Measurements from ENCODE around the gene TMEM119. TPM values are rescaled to one million over a fixed set of nuclear protein-coding genes. Genes with fewer than 3 reads are reported as not detected.

The TMEM119 gene
- total RNA-seq, 1 donor from 2014 or later: 27.2 TPM

GRCh38 chr12:108573317-108573716 is 24.6 kb downstream of the TMEM119 start:
- no peak overlapping the region for H3K4me3 Mint-ChIP-seq
- TF ChIP-seq, protein P1, sequence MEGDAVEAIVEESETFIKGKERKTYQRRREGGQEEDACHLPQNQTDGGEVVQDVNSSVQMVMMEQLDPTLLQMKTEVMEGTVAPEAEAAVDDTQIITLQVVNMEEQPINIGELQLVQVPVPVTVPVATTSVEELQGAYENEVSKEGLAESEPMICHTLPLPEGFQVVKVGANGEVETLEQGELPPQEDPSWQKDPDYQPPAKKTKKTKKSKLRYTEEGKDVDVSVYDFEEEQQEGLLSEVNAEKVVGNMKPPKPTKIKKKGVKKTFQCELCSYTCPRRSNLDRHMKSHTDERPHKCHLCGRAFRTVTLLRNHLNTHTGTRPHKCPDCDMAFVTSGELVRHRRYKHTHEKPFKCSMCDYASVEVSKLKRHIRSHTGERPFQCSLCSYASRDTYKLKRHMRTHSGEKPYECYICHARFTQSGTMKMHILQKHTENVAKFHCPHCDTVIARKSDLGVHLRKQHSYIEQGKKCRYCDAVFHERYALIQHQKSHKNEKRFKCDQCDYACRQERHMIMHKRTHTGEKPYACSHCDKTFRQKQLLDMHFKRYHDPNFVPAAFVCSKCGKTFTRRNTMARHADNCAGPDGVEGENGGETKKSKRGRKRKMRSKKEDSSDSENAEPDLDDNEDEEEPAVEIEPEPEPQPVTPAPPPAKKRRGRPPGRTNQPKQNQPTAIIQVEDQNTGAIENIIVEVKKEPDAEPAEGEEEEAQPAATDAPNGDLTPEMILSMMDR (conservative IDR thresholded peaks at IDR 0.05): no peak

GRCh38 chr12:108572166-108572790 is 25.6 kb downstream of the TMEM119 start:
- TF ChIP-seq, protein P1 (conservative IDR thresholded peaks at IDR 0.05): no peak
- Mint-ChIP-seq H3K9me3 (no peaks in the 10 kb centered on the region), H3K27me3 (peaks cover 3% of the 10 kb centered on the region), H3K4me3 (no peak overlapping the region), H3K27ac (no peak overlapping the region), H3K36me3 (peaks cover 7% of the 10 kb centered on the region), H3K4me1 (ENCODE audit: unreplicated experiment) (no peaks in the 10 kb centered on the region)
- DNase-seq (ENCODE audit: extremely low spot score, unreplicated experiment): peak; percentile 42

More at GRCh38 chr12:108573317-108573716, 24.6 kb downstream of the TMEM119 start:
- H3K9me3 Mint-ChIP-seq: no peaks in the 10 kb centered on the region
- no peak for DNase-seq (ENCODE audit: extremely low spot score, unreplicated experiment)
- H3K36me3 Mint-ChIP-seq: peaks cover 3% of the 10 kb centered on the region
- no peaks in the 10 kb centered on the region for H3K4me1 Mint-ChIP-seq (ENCODE audit: unreplicated experiment)
- H3K27ac Mint-ChIP-seq: no peak overlapping the region
- peaks cover 3% of the 10 kb centered on the region for H3K27me3 Mint-ChIP-seq

GRCh38 chr12:108571609-108572165 is 26.2 kb downstream of the TMEM119 start:
- H3K27ac Mint-ChIP-seq: no peak overlapping the region
- H3K4me3 Mint-ChIP-seq: no peak overlapping the region
- no peaks in the 10 kb centered on the region for H3K4me1 Mint-ChIP-seq (ENCODE audit: unreplicated experiment)
- peak; percentile 44 for DNase-seq (ENCODE audit: extremely low spot score, unreplicated experiment)
- TF ChIP-seq, protein P1 (conservative IDR thresholded peaks at IDR 0.05): no peak
- H3K36me3 Mint-ChIP-seq: peaks cover 7% of the 10 kb centered on the region
- H3K27me3 Mint-ChIP-seq: peaks cover 3% of the 10 kb centered on the region
- no peaks in the 10 kb centered on the region for H3K9me3 Mint-ChIP-seq

- no peaks in the 10 kb centered on the region for H3K4me1 Mint-ChIP-seq (ENCODE audit: unreplicated experiment)
- peak; percentile 34 for DNase-seq (ENCODE audit: extremely low spot score, unreplicated experiment)
- H3K27ac Mint-ChIP-seq: no peak overlapping the region
- H3K27me3 Mint-ChIP-seq: peaks cover 3% of the 10 kb centered on the region
- H3K9me3 Mint-ChIP-seq: no peaks in the 10 kb centered on the region
- H3K36me3 Mint-ChIP-seq: peaks cover 7% of the 10 kb centered on the region
- H3K4me3 Mint-ChIP-seq: no peak overlapping the region
- TF ChIP-seq, protein P1 (conservative IDR thresholded peaks at IDR 0.05): peak; percentile 63
These were observed 26.9 kb downstream of the TMEM119 start for GRCh38 chr12:108570743-108571608.

DNA sequence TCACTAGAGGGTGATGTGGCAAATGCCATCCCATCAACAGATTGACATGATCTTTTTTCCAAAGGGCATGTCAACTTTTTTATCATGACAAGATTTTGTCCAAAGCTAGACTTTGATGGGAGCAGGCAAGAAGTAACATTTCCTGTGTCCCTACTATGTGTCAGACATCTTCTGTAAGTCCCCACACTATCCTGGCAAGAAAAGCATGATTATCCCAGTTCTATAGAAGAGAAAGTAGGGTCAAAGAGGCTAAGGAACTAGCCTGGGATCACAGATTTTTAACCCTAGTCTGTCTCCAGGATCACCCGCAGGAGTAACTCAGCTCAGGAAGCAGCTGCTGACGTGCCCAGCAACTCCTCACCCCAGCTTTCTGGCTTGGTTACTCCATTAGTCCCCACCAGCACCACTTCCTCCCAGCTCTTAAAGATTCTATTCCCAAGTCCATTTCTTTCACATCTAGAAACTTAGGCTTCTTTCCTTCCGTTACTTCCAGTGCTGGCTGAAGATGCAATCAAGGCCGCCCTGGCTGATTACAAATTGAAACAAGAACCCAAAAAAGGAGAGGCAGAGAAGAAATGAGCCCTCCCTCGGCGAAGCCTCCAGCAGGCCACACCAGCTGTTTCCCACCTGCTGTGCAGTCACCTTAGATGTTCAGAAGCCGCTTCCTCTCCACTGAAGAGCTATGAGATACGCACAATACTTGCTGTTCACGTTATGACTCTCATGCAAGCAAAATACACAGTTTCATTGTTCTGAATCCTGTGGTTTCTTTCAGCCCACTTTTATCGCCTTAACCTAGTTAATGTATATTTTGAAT is 29.3 kb downstream of the TMEM119 start:
- peaks cover 7% of the 10 kb centered on the region for H3K36me3 Mint-ChIP-seq
- no peaks in the 10 kb centered on the region for H3K9me3 Mint-ChIP-seq
- DNase-seq (ENCODE audit: extremely low spot score, unreplicated experiment): no peak
- TF ChIP-seq, protein P1 (conservative IDR thresholded peaks at IDR 0.05): no peak
- no peak overlapping the region for H3K27ac Mint-ChIP-seq
- H3K27me3 Mint-ChIP-seq: no peaks in the 10 kb centered on the region
- no peaks in the 10 kb centered on the region for H3K4me1 Mint-ChIP-seq (ENCODE audit: unreplicated experiment)
- H3K4me3 Mint-ChIP-seq: no peak overlapping the region

Measured in type B pancreatic cell (in vitro differentiated cells).